ENCODE data around the gene DAB2.

DNA sequence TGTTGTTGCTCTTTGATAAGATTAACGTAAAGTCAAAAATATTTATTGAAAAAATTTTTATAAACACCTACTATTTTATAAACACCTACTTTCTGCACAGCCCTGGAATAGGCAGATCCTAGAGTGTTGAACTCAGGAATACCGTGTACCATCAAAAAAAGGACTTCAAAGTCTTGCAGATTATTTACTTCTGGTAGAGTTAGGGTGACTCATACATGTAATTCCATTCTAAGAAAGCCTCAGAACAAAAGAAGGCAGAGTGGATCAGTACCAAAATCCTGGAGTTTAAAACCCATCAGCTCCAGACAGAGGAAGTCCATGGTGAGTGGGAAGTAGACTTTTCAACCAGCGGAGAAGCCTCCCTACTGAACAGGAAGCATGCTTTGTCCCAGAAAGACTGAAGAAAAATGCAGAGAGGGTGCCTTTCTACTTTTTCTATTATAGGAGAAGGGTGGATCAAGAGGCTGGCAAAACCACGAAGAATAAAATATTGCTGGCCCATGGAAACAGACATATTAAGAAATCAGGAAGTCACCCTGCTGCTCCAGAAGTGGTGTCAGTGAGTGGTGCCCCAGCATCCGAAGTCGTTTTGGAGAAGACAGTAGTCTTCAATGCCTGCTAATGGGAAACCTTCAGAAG is 45.1 kb upstream of the DAB2 start:
- TF ChIP-seq, protein P1, sequence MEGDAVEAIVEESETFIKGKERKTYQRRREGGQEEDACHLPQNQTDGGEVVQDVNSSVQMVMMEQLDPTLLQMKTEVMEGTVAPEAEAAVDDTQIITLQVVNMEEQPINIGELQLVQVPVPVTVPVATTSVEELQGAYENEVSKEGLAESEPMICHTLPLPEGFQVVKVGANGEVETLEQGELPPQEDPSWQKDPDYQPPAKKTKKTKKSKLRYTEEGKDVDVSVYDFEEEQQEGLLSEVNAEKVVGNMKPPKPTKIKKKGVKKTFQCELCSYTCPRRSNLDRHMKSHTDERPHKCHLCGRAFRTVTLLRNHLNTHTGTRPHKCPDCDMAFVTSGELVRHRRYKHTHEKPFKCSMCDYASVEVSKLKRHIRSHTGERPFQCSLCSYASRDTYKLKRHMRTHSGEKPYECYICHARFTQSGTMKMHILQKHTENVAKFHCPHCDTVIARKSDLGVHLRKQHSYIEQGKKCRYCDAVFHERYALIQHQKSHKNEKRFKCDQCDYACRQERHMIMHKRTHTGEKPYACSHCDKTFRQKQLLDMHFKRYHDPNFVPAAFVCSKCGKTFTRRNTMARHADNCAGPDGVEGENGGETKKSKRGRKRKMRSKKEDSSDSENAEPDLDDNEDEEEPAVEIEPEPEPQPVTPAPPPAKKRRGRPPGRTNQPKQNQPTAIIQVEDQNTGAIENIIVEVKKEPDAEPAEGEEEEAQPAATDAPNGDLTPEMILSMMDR (IDR thresholded peaks at IDR 0.05; ENCODE audit: control extremely low read depth in 1 of 3, insufficient read depth in 1 of 3, low read depth in 1 of 3, low read length in 3 of 3) = no peak
- TF ChIP-seq EZH2 (IDR thresholded peaks at IDR 0.05; ENCODE audit: low read depth, low read length, severe bottlenecking) = no peak
- TF ChIP-seq SIRT6 (IDR thresholded peaks at IDR 0.05; ENCODE audit: low read length) = no peak
- no peak for TF ChIP-seq POLR2A (IDR thresholded peaks at IDR 0.05; ENCODE audit: control extremely low read depth in 1 of 2, low read depth in 2 of 2, low read length in 2 of 2)
- TF ChIP-seq, protein P2, sequence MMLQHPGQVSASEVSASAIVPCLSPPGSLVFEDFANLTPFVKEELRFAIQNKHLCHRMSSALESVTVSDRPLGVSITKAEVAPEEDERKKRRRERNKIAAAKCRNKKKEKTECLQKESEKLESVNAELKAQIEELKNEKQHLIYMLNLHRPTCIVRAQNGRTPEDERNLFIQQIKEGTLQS (IDR thresholded peaks at IDR 0.05; ENCODE audit: insufficient read depth, low read depth, low read length) = no peak
- TF ChIP-seq KDM1A (IDR thresholded peaks at IDR 0.05; ENCODE audit: borderline replicate concordance, low read length) = no peak
- no peak for TF ChIP-seq JUND (IDR thresholded peaks at IDR 0.05; ENCODE audit: low read length)
- no peak for TF ChIP-seq POLR2AphosphoS5 (IDR thresholded peaks at IDR 0.05; ENCODE audit: low read depth, low read length)
- TF ChIP-seq, protein P3, sequence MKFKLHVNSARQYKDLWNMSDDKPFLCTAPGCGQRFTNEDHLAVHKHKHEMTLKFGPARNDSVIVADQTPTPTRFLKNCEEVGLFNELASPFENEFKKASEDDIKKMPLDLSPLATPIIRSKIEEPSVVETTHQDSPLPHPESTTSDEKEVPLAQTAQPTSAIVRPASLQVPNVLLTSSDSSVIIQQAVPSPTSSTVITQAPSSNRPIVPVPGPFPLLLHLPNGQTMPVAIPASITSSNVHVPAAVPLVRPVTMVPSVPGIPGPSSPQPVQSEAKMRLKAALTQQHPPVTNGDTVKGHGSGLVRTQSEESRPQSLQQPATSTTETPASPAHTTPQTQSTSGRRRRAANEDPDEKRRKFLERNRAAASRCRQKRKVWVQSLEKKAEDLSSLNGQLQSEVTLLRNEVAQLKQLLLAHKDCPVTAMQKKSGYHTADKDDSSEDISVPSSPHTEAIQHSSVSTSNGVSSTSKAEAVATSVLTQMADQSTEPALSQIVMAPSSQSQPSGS (IDR thresholded peaks at IDR 0.05; ENCODE audit: low read length) = no peak
- no peak for TF ChIP-seq GABPA (IDR thresholded peaks at IDR 0.05; ENCODE audit: borderline replicate concordance, insufficient read depth, low read length)
